AG04449 (cell line): ENCODE measurements around the gene THAP8.

Source experiments
- CTCF ChIA-PET: fragments of 350-600 bp; formaldehyde crosslinking; extraction: SDS; loops from one replicate; lab custom pipeline; 2021; ENCODE audit warnings: antibody characterized with exemption; lab: Yijun Ruan, JAX
- POLR2A ChIA-PET: fragments of 400-600, 350-600 bp; formaldehyde crosslinking; extraction: SDS; loops from one replicate; lab custom pipeline; 2020; ENCODE audit warnings: antibody characterized with exemption, inconsistent platforms; lab: Yijun Ruan, JAX
- DNase-seq: peaks from one replicate; pipeline ENCODE4 v3.0.0-alpha.2; 2010; ENCODE audit warnings: low read depth, low spot score
- H3K4me3 ChIP-seq: 2 replicates; pipeline ENCODE4 v1.5.1; 2011; ENCODE audit warnings: low read depth, mild to moderate bottlenecking, control low read depth, low read length
- TF ChIP-seq, protein P1 (sequence below): IDR thresholded peaks from one replicate; pipeline ENCODE4 v1.5.1; 2011; ENCODE audit warnings: mild to moderate bottlenecking, moderate library complexity, low read length, control low read depth, inconsistent platforms; ENCODE audit not compliant: insufficient read depth; ENCODE audit errors: missing control alignments

THAP8 gene

DNA sequence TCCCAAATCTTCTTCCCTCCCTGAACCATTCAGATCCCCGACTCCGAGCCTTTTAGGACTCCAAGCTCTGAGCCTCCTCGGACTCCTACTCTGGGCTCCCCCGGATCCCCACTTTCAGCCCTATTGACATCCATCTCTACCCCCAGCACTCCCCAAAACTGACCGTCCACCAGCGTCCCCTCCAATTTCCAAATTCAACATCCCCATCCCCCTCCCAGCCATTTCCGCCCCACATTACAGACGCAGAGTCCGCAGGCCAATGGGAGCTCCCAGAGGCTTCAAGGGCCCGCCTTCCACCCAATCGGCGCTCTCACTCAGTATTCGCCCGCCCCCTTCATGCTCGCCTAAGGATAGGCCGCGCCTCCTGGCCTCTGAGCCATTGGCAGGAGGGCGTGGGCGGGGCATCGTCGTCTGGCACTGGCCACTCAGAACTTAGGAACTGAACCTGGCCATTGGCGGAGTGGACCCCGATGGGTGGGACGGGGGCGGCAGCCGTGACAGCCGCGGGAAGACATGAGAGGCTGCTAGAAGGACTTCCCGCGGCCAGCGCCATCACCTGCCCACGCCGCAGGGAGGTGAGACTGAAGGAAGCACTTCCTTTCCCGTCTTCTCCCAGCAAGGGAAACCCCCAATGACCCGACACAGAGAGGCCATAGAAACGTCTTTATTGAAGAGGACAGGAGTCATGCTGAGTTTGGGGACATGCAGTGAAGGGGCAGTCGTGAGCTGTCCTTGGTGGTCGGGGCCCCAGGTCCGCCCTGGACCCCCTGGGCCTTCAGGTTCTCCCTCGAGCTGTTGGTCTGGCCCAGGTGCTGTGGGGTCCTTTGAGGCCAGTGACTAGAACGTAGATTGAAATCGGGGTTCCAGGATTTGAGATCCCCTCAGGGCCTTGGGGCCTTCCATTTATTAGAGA is 39.8 kb downstream of the THAP8 start, which contains the start of gene ALKBH6:
TSS of gene ALKBH6 (minus strand) at position 202 of the 913 bp plus-strand sequence. CDS start 816 bp downstream, outside the sequence.
- ChIA-PET CTCF (interaction anchor here (0.7 to 1.7 kb wide), 5 partner anchors 9 to 20 kb away, joined by 3 to 6 read pairs (median 4); no protein-coding TSS in a partner anchor), POLR2A (interaction anchor here (0.6 to 1.5 kb wide), 8 partner anchors 13 to 131 kb away, joined by 3 to 6 read pairs (median 3); partner anchors contain the start of genes POLR2I, SDHAF1 and THAP8)
- peak; percentile 86 for DNase-seq
- TF ChIP-seq, protein P1, sequence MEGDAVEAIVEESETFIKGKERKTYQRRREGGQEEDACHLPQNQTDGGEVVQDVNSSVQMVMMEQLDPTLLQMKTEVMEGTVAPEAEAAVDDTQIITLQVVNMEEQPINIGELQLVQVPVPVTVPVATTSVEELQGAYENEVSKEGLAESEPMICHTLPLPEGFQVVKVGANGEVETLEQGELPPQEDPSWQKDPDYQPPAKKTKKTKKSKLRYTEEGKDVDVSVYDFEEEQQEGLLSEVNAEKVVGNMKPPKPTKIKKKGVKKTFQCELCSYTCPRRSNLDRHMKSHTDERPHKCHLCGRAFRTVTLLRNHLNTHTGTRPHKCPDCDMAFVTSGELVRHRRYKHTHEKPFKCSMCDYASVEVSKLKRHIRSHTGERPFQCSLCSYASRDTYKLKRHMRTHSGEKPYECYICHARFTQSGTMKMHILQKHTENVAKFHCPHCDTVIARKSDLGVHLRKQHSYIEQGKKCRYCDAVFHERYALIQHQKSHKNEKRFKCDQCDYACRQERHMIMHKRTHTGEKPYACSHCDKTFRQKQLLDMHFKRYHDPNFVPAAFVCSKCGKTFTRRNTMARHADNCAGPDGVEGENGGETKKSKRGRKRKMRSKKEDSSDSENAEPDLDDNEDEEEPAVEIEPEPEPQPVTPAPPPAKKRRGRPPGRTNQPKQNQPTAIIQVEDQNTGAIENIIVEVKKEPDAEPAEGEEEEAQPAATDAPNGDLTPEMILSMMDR = no peak
- H3K4me3 ChIP-seq = peak within 1 kb of the TSS; percentile 86

DNA sequence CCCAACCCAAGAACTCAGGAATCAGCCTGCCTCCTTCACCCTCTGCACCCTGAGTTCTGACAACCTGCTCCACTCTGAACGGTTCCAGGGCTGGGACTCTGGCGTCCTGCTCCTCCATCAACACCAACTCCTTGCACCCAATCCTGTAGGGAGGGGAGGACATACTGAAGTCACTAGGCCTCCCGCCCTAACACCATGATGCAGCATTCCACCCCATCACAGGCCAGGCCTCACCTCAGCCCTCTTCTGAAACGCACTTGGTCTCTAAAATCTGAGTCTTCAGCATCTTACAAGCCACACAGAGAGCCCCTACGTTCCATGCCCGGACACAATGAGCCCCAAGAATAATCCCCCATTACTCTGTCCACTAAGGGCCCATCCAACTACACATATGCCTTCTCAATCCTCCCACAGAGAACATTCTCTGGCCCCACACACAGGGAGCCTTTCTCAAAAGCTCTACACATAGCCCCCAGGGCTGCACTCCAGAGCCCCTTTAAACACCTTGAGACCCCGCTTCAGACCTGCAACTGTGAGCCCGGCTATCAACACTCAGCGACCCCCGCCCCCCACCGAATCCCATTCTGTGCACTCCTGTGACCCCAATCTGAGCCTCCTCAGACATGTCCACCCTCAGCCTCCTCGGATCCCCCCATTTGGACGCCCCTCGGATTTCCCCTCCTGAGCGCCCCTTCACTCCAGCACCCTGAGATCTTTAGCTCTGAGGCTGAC is 40.6 kb downstream of the THAP8 start:
- no peak for DNase-seq
- TF ChIP-seq, protein P1 = no peak
- ChIA-PET POLR2A (interaction anchor here (0.6 to 1.5 kb wide), 6 partner anchors 18 to 101 kb away, joined by 3 to 6 read pairs (median 4); partner anchors contain the start of genes POLR2I, SDHAF1 and THAP8), CTCF (interaction anchor here (0.9 to 1.7 kb wide), 5 partner anchors 8 to 17 kb away, joined by 3 to 6 read pairs (median 3); no protein-coding TSS in a partner anchor)
- peak overlapping the region; percentile 86 for H3K4me3 ChIP-seq

DNA sequence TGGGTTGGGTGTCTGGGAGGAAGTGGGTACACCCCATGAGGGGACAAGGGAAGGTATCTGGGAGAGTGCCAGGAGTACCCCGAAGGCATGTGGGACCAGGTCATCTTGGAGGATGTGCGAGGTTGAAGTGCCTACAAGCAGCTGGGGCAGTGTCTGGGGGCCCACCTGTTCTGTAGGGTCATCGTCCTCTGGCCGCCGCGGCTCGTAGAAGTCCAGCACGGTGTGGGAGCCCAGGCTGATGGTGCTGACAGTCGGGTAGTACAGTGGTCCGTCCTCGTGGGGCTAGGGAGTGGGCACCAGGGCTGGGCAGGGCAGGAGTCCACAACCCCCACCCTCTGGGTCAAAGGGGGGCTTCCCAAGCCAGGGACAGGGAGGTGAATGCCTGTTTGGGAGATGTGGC is 43.7 kb downstream of the THAP8 start:
- POLR2A ChIA-PET = no interaction called here
- CTCF ChIA-PET = interaction anchor here (0.9 to 1.3 kb wide), 2 partner anchors 110 to 160 kb away, joined by 3 to 4 read pairs; no protein-coding TSS in a partner anchor
- DNase-seq = no peak
- H3K4me3 ChIP-seq = no peak overlapping the region
- TF ChIP-seq, protein P1 = no peak

DNA sequence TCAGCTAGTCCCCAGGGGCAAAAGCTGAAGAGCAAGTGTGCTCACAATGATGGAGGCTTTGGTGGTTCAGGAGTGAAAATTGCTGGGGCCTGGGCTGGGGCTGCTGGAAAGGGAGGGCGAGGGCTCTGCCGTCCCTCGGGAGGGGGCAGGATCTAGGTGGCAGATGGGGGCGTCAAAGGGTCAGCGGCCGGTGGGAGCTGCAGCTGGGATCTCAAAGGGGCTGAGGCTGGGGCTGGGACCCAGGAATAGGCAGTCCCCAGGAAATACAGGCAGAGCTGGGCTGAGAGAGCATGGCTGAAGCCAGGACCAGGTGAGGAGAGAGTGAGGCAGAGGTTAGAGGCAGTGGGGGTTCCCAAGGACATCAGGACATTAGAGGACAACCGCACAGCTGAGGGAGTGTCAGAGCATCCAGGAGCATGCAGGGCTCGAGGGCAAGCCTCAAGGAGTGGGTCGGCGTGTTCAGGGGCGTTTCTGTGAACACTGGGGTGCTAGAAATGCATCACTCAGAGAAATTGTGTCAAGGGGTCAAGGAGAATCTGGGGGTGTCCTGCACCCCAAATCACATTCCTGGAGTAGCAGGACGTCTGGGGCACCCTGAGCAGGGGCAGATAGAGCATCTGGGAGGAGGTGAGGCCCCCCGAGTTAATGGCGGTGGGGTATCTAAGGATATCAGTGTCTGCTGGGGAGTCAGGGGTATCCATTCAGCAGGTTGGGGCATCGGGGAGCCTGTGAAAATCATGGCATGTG is 44.3 kb downstream of the THAP8 start:
- POLR2A ChIA-PET = no interaction called here
- no peak for DNase-seq
- TF ChIP-seq, protein P1 = no peak
- peak overlapping the region; percentile 50 for H3K4me3 ChIP-seq
- CTCF ChIA-PET = interaction anchor here (1.2 to 1.3 kb wide), 4 partner anchors 12 to 160 kb away, joined by 3 to 5 read pairs (median 4); partner anchors contain the start of gene THAP8

DNA sequence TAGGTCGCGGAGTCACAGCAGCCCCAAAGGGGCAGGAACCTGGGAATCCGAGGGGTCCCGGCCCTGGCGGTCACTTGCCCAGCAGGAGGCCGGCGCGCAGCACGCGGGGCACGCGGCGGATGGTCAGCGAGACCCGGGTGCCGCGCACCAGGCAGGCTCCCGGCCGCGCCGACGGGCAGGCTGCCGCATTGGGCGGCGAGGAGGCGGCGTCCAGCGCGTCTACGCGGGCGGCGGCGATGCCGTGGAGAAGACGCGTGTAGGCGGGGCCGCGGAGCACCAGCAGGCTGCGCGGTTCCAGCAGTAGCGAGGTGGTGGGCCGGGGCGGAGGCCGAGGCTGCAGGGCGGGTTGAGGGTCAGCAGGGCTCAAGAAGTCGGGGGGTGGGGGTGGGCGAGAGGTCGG is 44.9 kb downstream of the THAP8 start:
- TF ChIP-seq, protein P1 = no peak
- H3K4me3 ChIP-seq = peak overlapping the region; percentile 50
- CTCF ChIA-PET = interaction anchor here (1.2 to 1.3 kb wide), 4 partner anchors 11 to 161 kb away, joined by 3 to 5 read pairs (median 4); partner anchors contain the start of gene THAP8
- POLR2A ChIA-PET = no interaction called here
- no peak for DNase-seq
